Heart left ventricle (tissue), 13 donors: ENCODE measurements around the gene AFF1.

Experiments
- POLR2A ChIP-seq, 2 donors: fragments of 450-650 bp; IDR thresholded peaks; one replicate each; pipeline ENCODE4 v1.6.1; 2017; ENCODE audit warnings: antibody characterized with exemption in 2 of 2, mild to moderate bottlenecking in 2 of 2, moderate library complexity in 2 of 2
- TF ChIP-seq, protein P1 (sequence below), 12 donors: fragments of 200-600 bp; sonication (generic) in 4 of 12; IDR thresholded peaks; one replicate each; pipeline versions ENCODE4 v1.5.0 to v1.8.0; 2018 to 2022; ENCODE audit warnings: antibody characterized with exemption in 12 of 12, mild to moderate bottlenecking in 5 of 12
- donor health status: ischemic (EF 13 %, LVEDD 7.1; RV severe dilation, severe dysfunction).
- donor health status: DM: no; HTN: yes; CAD: no.
- donor health status: DM: no; HTN: no; CAD: no.
- donor health status: ischemic (EF 25% LVEDD 6.9; RV normal size, moderate dysfunction).
- donor health status: ischemic (EF 25% LVEDD 5.7; RV mildly dilated, moderate dysfunction).
- donor health status: ischemic (EF 35%, LVEDD 5.7; RV mildly dilated, moderate dysfunction).
- donor health status: nonischemic (EF 11% LVEDD 7.7; RV severe dilation, severe dysfunction).
- donor health status: DM: yes; HTN: yes; CAD: no.
- donor health status: PGD.
- donor health status: ischemic (EF 29% LVEDD 5.4; RV normal size, mild dysfunction).
- donor health status: nonischemic (EF 23%, LVEDD 6.1; RV moderate dilation, normal function).

DNA sequence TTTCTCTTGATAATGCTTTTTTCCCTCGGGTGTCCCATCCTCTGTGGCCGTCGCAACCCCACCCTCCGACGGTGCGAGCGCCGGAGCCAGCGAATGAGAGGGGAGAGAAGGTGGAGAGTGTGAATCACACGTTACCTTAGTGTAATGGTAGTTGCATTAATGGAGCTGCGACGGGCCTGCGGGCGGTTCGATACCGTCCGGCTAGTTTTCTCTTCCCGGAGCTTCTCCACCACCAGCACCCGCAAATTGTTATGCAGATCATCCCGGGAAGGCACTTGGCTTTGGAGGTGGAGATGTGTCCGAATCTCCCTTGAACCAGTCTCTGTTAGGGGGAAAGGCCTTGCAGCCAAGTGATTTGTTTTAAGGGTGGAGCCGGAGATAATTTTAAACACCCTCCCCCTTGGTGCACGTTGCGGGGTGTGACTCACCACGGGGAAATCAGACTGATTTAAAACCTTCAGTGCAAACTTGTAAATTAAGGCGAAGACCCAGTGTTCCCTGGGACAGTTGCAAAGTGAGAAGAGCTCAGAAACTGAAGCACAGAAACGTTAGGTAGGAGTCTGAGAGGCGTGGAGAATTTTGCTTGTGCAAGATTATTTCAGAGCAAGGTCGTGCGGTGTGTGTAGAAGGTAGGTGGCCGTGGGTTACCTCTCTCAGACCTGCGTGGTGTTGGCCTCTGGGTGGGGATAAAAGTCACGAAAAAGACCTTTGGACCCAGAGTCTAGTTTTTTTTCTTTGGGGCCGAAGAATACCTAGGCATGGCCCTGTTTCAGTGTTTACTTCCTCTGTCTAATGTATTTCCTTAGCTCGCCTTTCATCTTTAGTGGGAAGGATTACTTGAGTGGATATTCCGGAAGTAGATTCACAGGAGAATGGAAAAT, 1.3 kb downstream of the AFF1 start:
- TF ChIP-seq, protein P1, sequence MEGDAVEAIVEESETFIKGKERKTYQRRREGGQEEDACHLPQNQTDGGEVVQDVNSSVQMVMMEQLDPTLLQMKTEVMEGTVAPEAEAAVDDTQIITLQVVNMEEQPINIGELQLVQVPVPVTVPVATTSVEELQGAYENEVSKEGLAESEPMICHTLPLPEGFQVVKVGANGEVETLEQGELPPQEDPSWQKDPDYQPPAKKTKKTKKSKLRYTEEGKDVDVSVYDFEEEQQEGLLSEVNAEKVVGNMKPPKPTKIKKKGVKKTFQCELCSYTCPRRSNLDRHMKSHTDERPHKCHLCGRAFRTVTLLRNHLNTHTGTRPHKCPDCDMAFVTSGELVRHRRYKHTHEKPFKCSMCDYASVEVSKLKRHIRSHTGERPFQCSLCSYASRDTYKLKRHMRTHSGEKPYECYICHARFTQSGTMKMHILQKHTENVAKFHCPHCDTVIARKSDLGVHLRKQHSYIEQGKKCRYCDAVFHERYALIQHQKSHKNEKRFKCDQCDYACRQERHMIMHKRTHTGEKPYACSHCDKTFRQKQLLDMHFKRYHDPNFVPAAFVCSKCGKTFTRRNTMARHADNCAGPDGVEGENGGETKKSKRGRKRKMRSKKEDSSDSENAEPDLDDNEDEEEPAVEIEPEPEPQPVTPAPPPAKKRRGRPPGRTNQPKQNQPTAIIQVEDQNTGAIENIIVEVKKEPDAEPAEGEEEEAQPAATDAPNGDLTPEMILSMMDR (IDR thresholded peaks at IDR 0.05) = no peak
- peak in 1 of 2 donors; percentile 45 for TF ChIP-seq POLR2A (IDR thresholded peaks at IDR 0.05)
